Body of pancreas (tissue), 4 donors: ENCODE measurements around the gene EFCAB6. TPM values are rescaled to one million over a fixed set of nuclear protein-coding genes. Genes with fewer than 3 reads are reported as not detected.
A peak's percentile ranks its signal among the peaks of the same experiment; 100 is the strongest.

Source experiments
- ATAC-seq: fragments of 150-250 bp; one replicate; pipeline ENCODE4 v1.9.1; 2016
- DNase-seq, 4 donors: peaks; one replicate each; pipeline ENCODE4 v3.0.0-alpha.2; 2019
- H3K27ac ChIP-seq, 4 donors: fragments of 200-600 bp; sonication (generic); 1 replicate in 3 of 4; 2 replicates in 1 of 4; pipeline versions ENCODE4 v1.5.1 to v1.6.1; 2016 to 2019; ENCODE audit warnings: mild to moderate bottlenecking in 1 of 4, mixed read lengths in 1 of 4, moderate library complexity in 1 of 4
- H3K27me3 ChIP-seq, 2 donors: fragments of 200-600 bp; sonication (generic); one replicate each; pipeline ENCODE4 v1.6.0; 2016; ENCODE audit warnings: mild to moderate bottlenecking in 1 of 2
- H3K36me3 ChIP-seq, 2 donors: fragments of 200-600 bp; sonication (generic); replicated peaks in 1 of 2; 2 replicates each; pipeline ENCODE4 v1.5.1; 2016; ENCODE audit warnings: low read depth in 2 of 2; ENCODE audit not compliant: insufficient read depth in 1 of 2
- H3K4me1 ChIP-seq: fragments of 200-600 bp; sonication (generic); one replicate; pipeline ENCODE4 v1.6.0; 2016
- H3K4me3 ChIP-seq, 2 donors: fragments of 200-600 bp; sonication (generic); 1 replicate in 1 of 2; 2 replicates in 1 of 2; pipeline ENCODE4 v1.5.1; 2016 to 2019
- H3K9me3 ChIP-seq, 3 donors: fragments of 200-600 bp; sonication (generic); 1 replicate in 2 of 3; 2 replicates in 1 of 3; pipeline ENCODE4 v1.5.1; 2016
- POLR2A ChIP-seq, 3 donors: fragments of 450-650 bp; IDR thresholded peaks; one replicate each; pipeline ENCODE4 v1.6.1; 2016; ENCODE audit warnings: antibody characterized with exemption in 3 of 3, mild to moderate bottlenecking in 2 of 3
- WGBS, 2 donors: methylation state at CpG; one replicate each; pipeline ENCODE4 v1.1.5; 2017; 5-methylcytosine and 5-hydroxymethylcytosine counted together
- intact Hi-C: fragments of 100-400 bp; cut with DNase I; formaldehyde crosslinking; loops from one replicate; pipeline ENCODE4 v1.15.1; 2023
- total RNA-seq, 2 donors: library from RNA; depleted of rRNA; stranded (reverse); fragments of >200 nt; gene quantifications; one replicate each; pipeline ENCODE4 v1.1.0, GENCODE V29; 2016
- TF ChIP-seq, protein P1 (sequence below), 7 experiments: fragments of 450-650 bp in 4 of 7; fragments of 200-600 bp in 3 of 7; sonication (generic) in 3 of 7; IDR thresholded peaks; one replicate each; pipeline ENCODE4 v1.5.1; 2016 to 2019; ENCODE audit warnings: antibody characterized with exemption in 7 of 7

Gene EFCAB6
- total RNA-seq, 2 donors from 2014 or later: 4.0 to 4.4 TPM

DNA sequence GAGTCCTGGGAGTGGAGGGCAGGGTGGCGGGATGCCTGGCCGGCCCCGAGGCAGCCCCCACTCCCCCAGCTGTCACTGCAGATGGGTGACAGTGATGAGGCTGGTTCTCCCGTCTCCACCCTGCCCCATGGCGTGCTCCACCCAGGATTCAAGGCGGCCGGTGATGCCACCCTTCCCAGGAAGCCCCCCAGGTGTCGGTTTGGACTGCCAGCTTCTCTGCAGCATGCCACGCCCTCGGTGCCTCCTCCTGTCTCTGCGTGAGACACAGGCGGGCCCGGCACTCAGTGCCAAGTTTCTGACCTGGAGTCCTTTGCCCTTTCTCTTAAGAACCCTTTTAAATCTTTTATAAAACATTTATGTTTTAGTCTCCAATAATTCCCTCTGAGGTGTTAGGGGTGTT lies 328.8 kb downstream of the EFCAB6 start:
- H3K9me3 ChIP-seq: no peaks in the 10 kb centered on the region
- intact Hi-C loops: no loop called here
- WGBS, 2 donors: 40 to 67% methylated on average over 6 to 13 of the region's 13 CpGs
- DNase-seq: no peak
- TF ChIP-seq, protein P1, sequence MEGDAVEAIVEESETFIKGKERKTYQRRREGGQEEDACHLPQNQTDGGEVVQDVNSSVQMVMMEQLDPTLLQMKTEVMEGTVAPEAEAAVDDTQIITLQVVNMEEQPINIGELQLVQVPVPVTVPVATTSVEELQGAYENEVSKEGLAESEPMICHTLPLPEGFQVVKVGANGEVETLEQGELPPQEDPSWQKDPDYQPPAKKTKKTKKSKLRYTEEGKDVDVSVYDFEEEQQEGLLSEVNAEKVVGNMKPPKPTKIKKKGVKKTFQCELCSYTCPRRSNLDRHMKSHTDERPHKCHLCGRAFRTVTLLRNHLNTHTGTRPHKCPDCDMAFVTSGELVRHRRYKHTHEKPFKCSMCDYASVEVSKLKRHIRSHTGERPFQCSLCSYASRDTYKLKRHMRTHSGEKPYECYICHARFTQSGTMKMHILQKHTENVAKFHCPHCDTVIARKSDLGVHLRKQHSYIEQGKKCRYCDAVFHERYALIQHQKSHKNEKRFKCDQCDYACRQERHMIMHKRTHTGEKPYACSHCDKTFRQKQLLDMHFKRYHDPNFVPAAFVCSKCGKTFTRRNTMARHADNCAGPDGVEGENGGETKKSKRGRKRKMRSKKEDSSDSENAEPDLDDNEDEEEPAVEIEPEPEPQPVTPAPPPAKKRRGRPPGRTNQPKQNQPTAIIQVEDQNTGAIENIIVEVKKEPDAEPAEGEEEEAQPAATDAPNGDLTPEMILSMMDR (IDR thresholded peaks at IDR 0.05): no peak
- no peak for TF ChIP-seq POLR2A (IDR thresholded peaks at IDR 0.05)
- H3K36me3 ChIP-seq: no peaks in the 10 kb centered on the region
- ATAC-seq: no peak
- H3K4me1 ChIP-seq: no peaks in the 10 kb centered on the region
- no peak overlapping the region for H3K27ac ChIP-seq
- H3K27me3 ChIP-seq: peaks cover 0 to 10% of the 10 kb centered on the region in 2 donors
- no peak overlapping the region for H3K4me3 ChIP-seq

DNA sequence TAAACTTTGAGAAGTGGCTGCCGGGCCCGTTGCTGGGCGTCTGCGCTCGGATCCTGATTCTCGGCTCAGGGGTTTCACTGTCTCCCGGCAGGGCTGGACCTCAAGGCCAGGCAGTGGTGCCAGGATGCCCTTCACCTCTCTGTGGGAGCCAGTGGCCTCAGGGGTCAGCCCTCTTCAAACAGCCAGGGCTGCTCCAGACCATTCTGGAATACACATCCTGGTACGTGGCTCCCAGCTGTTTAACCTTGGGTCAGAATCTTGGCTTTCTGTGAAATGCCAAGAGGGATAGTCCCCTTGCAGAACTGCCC lies 329.8 kb downstream of the EFCAB6 start:
- WGBS, 2 donors: 29 to 53% methylated on average over 7 to 8 of the region's 8 CpGs
- peaks cover 0 to 8% of the 10 kb centered on the region in 2 donors for H3K27me3 ChIP-seq
- no peaks in the 10 kb centered on the region for H3K9me3 ChIP-seq
- H3K4me3 ChIP-seq: no peak overlapping the region
- TF ChIP-seq POLR2A (IDR thresholded peaks at IDR 0.05): no peak
- TF ChIP-seq, protein P1 (IDR thresholded peaks at IDR 0.05): no peak
- no peak overlapping the region for H3K27ac ChIP-seq
- no peak for ATAC-seq
- intact Hi-C loops: no loop called here
- DNase-seq: no peak
- H3K4me1 ChIP-seq: no peaks in the 10 kb centered on the region
- no peaks in the 10 kb centered on the region for H3K36me3 ChIP-seq

DNA sequence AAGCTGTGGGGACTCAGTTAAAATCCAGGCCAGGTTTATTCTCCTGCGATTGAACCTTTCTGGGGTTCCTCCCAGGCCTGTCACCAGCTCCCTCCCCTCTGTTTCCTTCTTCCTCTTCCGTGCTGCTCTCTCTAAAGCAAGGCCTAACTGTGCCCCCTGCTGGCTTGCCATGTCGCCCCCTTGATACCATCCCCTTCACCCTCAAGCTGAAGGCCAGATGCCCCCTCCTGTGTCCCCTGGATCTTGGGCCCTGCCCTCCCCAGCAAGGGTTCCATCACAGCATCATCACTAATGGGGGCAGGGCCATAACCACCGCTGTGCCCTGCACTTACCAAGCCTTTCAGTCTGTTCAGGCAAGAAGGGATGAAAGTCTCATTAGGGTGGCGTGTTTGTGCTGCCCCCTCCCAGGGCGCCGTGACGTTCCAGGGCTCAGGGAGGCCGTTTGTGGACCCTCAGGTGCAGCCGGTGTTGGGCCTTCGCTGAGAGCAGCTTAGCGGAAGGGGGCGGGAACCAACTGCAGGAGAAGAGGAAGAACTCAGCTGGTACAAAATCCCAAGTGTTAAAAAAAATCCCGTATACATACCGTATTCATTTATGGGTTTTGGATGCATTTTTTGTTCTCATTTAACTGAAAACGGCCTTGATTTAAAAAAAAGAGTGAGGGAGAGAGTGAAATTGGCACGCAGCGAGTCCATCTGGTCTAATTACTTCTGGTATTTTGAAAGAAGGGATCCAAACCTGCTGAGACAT lies 330.4 kb downstream of the EFCAB6 start:
- DNase-seq (no peak), ATAC-seq (no peak)
- Histone ChIP-seq H3K4me1 (no peaks in the 10 kb centered on the region), H3K27ac (no peak overlapping the region), H3K36me3 (no peaks in the 10 kb centered on the region), H3K9me3 (no peaks in the 10 kb centered on the region), H3K4me3 (no peak overlapping the region), H3K27me3 (peaks cover 0 to 4% of the 10 kb centered on the region in 2 donors)
- intact Hi-C loops: no loop called here
- TF ChIP-seq, protein P1 (IDR thresholded peaks at IDR 0.05): peak in 3 of 7 experiments; percentile 0 to 18 (median 6)
- no peak for TF ChIP-seq POLR2A (IDR thresholded peaks at IDR 0.05)
- WGBS, 2 donors: 24 to 33% methylated on average over 18 of the region's 18 CpGs

DNA sequence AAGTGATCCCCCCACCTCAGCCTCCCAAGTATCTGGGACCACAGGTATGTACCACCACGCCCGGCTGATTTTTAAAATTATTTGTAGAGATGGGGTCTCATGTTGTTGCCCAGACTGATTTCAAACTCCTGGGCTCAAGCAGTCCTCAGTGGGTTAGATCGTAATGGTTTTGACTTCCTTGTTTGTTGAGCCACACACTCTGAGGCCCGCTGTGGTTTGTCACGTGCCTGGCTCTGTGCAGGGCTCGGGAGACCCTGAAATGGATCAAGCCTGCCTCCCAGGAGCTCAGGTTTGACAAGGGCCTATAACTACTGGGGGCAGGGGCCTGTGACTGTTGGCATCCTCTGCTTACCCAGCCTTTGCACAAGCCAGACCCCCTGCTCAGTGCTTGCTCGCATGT lies 332.1 kb downstream of the EFCAB6 start:
- Histone ChIP-seq H3K27me3 (no peaks in the 10 kb centered on the region), H3K4me1 (no peaks in the 10 kb centered on the region), H3K9me3 (no peaks in the 10 kb centered on the region), H3K27ac (no peak overlapping the region), H3K4me3 (no peak overlapping the region), H3K36me3 (no peaks in the 10 kb centered on the region)
- DNase-seq (no peak), ATAC-seq (no peak)
- TF ChIP-seq, protein P1 (IDR thresholded peaks at IDR 0.05): no peak
- no peak for TF ChIP-seq POLR2A (IDR thresholded peaks at IDR 0.05)
- intact Hi-C loops: no loop called here
- WGBS, 2 donors: 58 to 60% methylated on average over 6 to 7 of the region's 7 CpGs
